Measurements from ENCODE around the gene TET2.

The TET2 gene

GRCh38 chr4:105234582-105234981 is 87.9 kb downstream of the TET2 start:
- no peak for TF ChIP-seq CTCF (IDR thresholded peaks at IDR 0.05; ENCODE audit: insufficient read depth, low read depth, low read length, missing control alignments)
- no peak for DNase-seq (ENCODE audit: low read depth)
- H3K4me3 ChIP-seq (ENCODE audit: low read depth, low read length) = no peak overlapping the region

DNA sequence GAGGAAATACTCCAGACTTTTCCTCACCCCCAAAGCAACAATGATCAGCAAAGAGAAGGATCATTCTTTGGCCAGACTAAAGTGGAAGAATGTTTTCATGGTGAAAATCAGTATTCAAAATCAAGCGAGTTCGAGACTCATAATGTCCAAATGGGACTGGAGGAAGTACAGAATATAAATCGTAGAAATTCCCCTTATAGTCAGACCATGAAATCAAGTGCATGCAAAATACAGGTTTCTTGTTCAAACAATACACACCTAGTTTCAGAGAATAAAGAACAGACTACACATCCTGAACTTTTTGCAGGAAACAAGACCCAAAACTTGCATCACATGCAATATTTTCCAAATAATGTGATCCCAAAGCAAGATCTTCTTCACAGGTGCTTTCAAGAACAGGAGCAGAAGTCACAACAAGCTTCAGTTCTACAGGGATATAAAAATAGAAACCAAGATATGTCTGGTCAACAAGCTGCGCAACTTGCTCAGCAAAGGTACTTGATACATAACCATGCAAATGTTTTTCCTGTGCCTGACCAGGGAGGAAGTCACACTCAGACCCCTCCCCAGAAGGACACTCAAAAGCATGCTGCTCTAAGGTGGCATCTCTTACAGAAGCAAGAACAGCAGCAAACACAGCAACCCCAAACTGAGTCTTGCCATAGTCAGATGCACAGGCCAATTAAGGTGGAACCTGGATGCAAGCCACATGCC is 89.7 kb downstream of the TET2 start:
- no peak overlapping the region for H3K4me3 ChIP-seq (ENCODE audit: low read depth, low read length)
- TF ChIP-seq CTCF (IDR thresholded peaks at IDR 0.05; ENCODE audit: insufficient read depth, low read depth, low read length, missing control alignments) = no peak
- peak; percentile 73 for DNase-seq (ENCODE audit: low read depth)

DNA sequence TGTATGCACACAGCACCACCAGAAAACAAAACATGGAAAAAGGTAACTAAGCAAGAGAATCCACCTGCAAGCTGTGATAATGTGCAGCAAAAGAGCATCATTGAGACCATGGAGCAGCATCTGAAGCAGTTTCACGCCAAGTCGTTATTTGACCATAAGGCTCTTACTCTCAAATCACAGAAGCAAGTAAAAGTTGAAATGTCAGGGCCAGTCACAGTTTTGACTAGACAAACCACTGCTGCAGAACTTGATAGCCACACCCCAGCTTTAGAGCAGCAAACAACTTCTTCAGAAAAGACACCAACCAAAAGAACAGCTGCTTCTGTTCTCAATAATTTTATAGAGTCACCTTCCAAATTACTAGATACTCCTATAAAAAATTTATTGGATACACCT is 90.2 kb downstream of the TET2 start:
- TF ChIP-seq CTCF (IDR thresholded peaks at IDR 0.05; ENCODE audit: insufficient read depth, low read depth, low read length, missing control alignments) = no peak

DNA sequence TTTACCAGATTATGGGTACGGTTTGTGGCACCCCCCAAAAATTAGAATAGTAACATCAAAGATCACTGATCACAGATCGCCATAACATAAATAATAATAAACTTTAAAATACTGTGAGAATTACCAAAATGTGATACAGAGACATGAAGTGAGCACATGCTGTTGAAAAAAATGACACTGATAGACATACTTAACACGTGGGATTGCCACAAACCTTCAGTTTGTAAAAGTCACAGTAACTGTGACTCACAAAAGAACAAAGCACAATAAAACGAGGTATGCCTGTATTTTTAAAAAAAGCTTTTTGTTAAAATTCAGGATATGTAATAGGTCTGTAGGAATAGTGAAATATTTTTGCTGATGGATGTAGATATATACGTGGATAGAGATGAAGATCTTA is 93.4 kb downstream of the TET2 start:
- no peak for DNase-seq (ENCODE audit: low read depth)
- TF ChIP-seq CTCF (IDR thresholded peaks at IDR 0.05; ENCODE audit: insufficient read depth, low read depth, low read length, missing control alignments) = no peak
- no peak overlapping the region for H3K4me3 ChIP-seq (ENCODE audit: low read depth, low read length)

More for the DNA sequence above, 90.2 kb downstream of the TET2 start:
- DNase-seq (ENCODE audit: low read depth) = peak; percentile 42
- no peak overlapping the region for H3K4me3 ChIP-seq (ENCODE audit: low read depth, low read length)

DNA sequence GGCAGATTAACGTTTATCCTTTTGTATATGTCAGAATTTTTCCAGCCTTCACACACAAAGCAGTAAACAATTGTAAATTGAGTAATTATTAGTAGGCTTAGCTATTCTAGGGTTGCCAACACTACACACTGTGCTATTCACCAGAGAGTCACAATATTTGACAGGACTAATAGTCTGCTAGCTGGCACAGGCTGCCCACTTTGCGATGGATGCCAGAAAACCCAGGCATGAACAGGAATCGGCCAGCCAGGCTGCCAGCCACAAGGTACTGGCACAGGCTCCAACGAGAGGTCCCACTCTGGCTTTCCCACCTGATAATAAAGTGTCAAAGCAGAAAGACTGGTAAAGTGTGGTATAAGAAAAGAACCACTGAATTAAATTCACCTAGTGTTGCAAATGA is 94.8 kb downstream of the TET2 start:
- no peak for DNase-seq (ENCODE audit: low read depth)
- TF ChIP-seq CTCF (IDR thresholded peaks at IDR 0.05; ENCODE audit: insufficient read depth, low read depth, low read length, missing control alignments) = no peak
- no peak overlapping the region for H3K4me3 ChIP-seq (ENCODE audit: low read depth, low read length)

DNA sequence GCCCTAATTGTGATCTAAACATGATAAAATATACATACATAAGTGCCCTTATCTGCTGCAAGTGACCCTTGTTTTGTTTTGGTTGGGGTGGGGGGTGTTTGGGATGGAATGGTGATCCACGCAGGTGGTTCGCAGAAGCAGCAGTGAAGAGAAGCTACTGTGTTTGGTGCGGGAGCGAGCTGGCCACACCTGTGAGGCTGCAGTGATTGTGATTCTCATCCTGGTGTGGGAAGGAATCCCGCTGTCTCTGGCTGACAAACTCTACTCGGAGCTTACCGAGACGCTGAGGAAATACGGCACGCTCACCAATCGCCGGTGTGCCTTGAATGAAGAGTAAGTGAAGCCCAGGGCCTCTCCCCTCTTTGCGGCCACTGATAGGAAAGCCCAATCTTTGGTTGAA is 96.8 kb downstream of the TET2 start:
- no peak for DNase-seq (ENCODE audit: low read depth)
- no peak for TF ChIP-seq CTCF (IDR thresholded peaks at IDR 0.05; ENCODE audit: insufficient read depth, low read depth, low read length, missing control alignments)
- no peak overlapping the region for H3K4me3 ChIP-seq (ENCODE audit: low read depth, low read length)

- DNase-seq (ENCODE audit: low read depth) = no peak
- no peak for TF ChIP-seq CTCF (IDR thresholded peaks at IDR 0.05; ENCODE audit: insufficient read depth, low read depth, low read length, missing control alignments)
- H3K4me3 ChIP-seq (ENCODE audit: low read depth, low read length) = no peak overlapping the region
Measured at GRCh38 chr4:105246712-105247111, 100.0 kb downstream of the TET2 start.

All from GM12865 (cell line).